B cell (primary cell): ENCODE measurements around the gene SH3GL3.

ENCODE experiments used
- CTCF ChIP-seq: fragments of 200-600 bp; IDR thresholded peaks from one replicate; pipeline ENCODE4 v1.8.0; 2022; ENCODE audit warnings: antibody characterized with exemption, mild to moderate bottlenecking
- EZH2 ChIP-seq: IDR thresholded peaks from 2 replicates; pipeline ENCODE4 v1.6.1; 2012; ENCODE audit warnings: borderline replicate concordance, low read depth, mild to moderate bottlenecking, moderate library complexity, low read length; ENCODE audit not compliant: insufficient read depth, poor library complexity, severe bottlenecking

GRCh38 chr15:83446904-83447709 lies at the start of gene SH3GL3:
- no peak for TF ChIP-seq EZH2
- no peak for TF ChIP-seq CTCF
